Stimulated activated CD4-positive, alpha-beta T cell treated with anti-CD3 and anti-CD28 coated beads, Interleukin-2, amount 100 ng/mL, for 4 hours (primary cell): ENCODE results near the gene RNF208.
"Not testable (repeated sequence)": the region's sequence is repeated elsewhere in the genome, so short reads cannot be mapped to it uniquely, and the experiment has no call there.

ENCODE experiments used
- DNase-seq: peaks from one replicate; pipeline ENCODE4 v3.0.0-alpha.2; 2020; ENCODE audit warnings: low read depth

Gene RNF208

DNA sequence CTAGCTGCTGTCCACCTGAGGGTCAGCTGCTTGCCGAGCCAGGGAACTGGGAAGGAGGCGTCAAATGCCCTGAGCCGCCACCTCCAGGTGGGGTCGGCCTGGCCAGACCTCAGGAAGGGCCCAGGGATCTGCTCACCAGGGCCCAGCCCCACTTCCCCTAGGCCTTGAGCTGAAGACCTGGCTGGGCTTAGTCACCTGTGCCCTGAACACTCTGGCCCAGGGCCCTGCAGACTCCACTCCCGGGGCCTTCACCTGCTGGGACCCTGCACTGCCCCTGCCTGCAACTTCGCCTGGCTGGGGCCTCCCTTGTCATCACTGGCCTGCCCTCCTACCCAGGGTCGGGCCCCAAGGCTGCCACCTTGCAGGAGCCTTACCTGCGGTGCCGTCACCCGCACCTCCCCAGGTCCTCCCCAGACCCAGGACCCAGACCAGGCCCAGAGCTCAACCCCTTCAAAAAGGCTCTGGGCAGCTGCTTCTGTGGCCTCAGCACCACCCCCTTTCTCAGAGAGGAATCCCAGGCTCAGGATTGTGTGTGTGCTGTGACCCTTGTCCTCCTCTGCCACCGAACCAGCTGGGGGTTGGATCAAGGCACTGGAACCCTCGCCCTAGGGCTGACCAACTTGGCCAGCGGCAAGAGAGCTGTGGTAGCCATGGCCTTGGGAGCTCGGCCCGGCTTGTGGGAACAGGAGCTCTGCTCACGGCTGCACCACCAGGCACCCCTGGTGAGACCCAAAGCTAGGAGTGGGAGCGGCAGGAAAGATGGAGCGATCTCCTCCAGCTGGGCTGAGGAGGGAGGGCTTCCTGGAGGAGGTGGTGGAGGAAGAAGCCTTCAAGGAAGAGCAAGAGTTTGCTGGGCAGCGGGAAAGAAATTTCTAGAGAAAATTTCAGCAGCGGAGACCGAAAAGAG, 31.9 kb upstream of the RNF208 start:
- no peak for DNase-seq

DNA sequence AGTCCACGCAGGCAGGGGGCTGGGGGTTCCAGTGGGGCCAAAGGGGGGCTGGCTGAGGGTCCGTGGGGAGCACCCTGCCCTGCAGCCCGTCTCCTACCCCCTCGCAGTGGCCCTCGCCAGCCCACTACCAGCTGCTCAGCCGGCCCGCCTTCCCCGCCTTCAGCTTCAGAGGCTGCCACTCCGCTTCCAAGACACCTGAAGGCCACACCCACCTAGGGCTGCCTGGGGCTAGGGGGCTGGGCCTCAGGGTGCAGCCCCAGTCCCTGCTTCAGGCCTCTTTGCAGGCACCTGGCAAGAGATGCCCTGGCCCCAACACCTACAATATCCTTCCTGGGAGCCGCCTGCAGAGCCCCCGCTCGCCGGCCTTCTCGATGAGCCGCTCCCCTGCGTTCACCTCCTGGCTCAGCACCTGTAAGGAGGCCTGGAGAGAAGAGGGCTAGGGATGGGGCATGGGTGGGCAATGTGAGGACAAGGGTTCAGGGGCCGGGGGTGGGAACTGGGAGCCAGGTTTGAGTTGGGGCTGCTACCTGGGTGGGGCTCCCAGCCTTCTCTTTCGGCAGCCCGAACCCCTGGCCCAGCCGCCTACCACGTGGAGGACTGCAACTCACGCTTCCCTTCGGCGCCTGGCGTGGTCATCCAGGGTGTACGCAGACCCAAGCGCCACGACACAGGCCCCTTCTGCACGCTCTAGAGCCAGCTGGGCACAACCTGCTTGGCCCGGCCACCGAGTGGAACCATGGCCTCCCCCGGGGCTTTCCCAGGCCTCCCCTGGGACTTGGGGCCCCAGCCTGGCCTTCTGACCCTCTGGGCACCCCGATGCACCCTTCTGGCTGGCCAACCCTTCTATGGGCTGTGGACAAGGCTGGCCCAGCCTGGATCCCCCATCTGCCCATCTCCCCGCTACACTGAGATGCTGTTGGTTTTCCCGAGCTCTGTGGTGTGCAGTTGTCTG, 30.8 kb upstream of the RNF208 start:
- DNase-seq: no peak

DNA sequence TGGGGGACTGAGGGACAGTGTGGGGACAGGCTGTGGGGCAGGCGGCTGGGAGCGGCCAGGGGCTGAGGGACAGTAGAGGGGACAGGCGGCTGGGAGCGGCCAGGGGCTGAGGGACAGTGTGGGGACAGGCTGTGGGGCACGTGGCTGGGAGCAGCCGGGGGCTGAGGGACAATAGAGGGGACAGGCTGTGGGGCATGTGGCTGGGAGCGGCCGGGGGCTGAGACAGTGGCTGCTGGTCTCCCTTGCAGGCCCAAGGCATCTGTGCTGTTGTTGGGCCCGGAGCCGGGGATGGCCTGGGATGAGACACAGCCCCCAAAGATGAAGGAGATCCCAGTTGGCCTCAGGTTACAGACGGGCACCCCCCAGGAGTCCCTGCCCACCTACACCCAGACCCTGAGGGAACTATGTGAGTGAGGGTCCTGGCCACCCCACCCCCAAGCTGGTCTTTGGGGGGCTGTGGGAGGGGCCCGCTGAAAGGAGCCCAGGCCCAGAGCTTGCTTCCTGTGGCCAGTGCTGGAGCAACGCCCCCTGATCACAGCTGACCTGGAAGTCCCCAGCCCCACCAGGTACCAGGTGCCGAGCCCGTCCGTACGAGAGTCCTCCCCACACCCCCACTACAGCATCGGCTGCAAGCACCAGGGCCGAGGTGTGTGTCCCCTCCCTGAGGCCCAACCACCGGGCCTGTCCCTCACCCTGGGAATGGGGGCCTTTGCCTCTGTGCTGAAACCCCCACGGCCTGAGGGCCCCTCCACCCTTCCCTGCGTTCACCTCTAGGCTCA, 29.6 kb upstream of the RNF208 start:
- DNase-seq: no peak

DNA sequence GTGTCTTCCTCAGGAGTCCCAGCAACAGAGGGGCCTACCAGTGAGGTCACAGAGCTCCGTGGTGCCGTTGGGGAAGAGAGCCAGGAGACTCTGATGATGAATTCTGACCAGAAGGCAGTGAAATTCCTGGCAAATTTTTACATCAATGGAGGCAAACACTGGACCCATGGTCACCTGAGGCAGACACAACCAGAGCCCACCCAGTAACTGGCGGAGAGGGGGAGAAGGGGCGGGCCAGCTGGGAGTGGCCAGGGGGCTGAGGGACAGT, 29.1 kb upstream of the RNF208 start, which contains the start of gene STPG3:
STPG3 (plus strand) TSS at position 93 of the 268 bp plus-strand sequence; CDS start at position 94, 1 bp downstream.
- DNase-seq: no peak

DNA sequence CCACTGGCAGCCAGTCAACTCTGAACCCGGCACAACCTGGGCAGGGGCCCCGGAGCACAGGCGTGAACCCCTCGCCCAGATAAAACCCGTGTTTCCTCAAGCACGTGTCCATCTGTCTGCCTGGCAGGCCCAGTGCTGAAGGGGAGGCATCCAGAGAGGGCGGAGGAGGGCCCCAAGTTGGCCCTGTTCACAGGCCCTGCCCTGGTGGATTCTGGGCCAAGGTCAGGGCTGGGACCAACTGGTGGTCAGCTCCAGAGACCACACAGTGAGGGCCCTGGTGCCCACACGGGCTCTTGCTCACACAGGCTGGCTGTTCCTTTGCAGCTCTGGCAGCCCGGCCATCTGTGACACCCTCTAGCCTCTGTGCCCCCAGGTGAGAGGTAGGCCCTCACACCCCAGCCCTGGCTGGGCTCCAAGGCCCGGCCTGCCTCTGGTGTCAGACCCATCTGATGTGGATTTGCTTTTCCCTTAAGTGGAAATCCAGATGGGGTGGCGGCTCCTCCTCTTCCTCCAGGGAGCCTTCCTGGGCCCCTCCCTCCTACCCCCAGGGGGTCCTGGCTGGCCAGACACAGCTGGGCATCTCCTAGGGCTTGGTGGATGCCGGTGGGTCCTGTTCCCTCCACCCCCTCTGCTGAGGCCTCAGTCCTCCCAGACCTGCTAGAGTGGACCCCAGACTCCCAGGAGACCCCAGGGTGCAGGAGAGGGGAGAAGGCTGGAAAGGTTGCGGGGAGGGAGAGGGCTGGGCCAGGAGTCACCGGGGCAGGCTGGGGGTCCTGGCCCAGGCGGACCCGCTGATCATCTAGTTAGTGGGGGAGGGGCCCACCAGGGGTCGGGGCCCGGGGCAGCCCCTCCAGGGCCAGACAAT, 28.5 kb upstream of the RNF208 start:
- DNase-seq: no peak

DNA sequence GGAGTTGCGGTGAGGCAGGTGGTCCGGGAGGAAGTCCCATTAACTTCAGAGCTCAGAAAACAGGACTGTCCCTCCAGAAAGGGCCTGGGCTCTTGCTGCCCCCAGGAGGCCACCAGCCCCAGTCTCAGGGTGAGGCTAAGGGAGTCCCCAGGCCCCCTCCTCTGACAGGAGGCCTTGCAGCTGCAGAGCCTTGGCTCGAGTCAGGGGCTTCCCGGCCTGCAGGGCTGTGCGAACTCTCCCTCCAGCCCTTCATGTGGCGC, 25.8 kb upstream of the RNF208 start:
- DNase-seq: no peak

DNA sequence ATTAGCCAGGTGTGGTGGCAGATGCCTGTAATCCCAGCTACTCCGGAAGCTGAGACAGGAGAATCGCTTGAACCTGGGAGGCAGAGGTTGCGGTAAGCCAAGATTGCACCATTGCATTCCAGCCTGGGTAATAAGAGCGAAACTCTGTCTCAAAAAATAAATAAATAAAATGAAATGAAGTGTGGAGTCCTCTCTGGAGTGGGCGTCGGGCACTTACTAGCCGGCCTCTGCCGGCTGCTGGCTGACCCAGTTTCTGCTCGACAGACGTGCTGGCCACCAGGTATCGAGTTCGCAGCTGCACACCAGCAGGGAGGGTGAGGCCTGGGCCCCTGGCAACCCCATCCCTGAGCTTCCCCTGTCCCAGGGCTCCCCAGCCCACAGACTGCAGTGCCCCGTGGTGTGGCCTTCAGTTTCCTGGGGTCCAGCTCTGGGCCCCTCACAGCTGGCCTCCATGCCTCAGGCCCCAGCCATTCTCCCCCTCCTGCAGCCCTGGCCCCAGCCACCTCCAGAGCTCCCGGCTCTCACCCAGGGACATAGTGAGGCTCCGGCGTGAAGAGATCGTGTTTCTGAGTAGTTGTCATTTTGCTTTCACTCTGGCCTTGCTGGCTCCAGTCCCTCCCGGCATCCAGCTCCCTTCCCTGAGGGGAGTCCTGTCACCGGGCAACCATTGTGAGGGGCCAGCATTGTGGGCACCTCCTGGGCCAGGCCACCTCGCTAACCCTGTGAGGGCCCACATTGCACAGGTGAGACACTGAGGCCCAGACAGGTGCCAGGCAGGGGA, 25.3 kb upstream of the RNF208 start:
- DNase-seq: no peak

DNA sequence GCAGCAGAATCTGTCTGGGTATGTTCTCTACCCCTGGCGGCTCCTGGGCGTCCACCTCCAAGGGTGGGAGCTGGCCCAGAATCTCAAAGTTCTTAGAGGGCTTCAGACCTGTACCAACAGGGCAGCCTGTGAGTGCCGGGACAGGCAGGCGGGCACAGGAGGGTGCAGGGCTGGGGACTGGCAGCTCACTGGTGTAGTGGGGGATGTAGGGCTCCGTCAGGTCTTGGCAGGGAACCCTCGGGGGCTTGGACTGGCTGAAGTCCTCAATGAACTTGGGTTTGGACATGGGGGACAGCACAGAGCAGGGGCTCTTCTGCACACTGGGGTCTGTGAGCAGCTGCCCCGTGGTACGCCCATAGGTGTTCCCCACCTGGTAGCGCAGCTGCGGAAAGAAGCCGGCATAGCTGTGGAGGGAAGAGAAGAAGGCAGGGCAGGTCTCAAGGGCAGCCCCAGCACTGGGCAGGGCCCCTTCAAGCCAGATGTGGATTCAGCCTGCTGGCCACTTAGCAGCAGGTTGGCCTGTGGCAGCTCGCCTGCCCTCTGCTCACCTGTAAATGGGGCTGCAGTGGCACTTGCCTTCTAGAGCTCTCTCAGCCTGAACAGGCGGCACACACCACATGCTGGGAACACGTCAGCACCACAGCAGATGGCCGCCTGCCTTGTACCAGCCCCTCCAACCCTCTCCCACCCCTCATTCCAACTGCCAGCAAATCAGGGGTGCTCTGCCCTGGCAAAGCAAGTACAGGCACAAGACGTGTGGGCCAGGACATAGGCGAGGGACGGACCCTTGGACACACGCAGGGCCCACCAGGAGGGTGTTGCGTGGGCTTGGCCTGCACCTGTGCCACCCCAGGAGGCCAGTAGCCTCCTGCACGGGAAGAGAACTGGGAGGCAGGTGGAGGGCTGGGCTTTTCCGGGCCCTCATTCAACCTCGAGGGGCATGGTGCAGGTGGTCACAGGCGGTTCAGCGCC, 23.7 kb upstream of the RNF208 start:
- no peak for DNase-seq

DNA sequence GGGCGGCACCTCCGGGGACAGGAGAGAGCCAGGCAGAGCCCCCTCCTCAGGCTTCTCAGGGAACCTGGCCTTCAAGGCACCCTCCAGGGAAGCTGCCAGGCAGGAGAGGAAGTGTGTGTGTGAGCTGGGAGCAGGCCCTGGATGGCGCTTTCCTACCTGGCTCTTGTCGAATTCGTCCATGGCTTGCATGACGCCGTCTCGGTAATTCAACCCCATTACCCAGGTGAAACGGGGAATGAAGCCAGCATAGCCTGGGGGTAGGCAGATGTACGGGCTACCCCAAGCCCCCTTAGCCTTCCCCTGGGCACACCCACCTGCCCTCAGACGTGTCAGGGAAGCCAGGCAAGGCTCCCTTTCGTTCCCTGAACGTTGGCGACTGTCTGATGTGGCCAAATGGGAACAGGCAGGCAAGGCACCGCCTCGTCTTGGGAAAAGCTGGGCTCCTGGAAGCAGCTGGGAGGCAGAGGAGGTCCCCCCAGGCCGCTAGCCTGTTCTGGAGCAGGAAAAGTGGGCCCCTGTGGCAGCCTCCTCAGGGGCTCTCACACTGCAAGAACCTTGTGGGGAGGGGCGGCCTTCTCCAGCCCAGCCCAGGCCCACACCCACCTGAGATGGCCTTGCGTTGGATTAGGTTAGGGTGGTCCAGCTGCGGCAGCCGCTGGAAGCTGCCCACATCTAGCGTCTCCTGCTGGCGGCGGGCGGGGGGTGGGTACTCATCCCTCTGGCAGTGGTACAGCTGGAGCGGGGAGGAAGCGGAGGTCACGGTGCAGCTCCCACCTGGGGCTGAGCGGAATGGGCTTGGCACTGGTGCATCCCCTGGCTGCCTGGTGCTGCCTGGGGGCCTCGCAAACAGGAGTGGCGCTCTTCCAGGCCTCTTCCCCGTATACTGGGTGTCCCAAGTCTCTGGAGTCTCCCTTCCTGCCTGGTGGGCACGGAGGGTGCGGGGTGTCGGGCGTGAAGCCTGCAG, 22.7 kb upstream of the RNF208 start:
- DNase-seq: no peak

DNA sequence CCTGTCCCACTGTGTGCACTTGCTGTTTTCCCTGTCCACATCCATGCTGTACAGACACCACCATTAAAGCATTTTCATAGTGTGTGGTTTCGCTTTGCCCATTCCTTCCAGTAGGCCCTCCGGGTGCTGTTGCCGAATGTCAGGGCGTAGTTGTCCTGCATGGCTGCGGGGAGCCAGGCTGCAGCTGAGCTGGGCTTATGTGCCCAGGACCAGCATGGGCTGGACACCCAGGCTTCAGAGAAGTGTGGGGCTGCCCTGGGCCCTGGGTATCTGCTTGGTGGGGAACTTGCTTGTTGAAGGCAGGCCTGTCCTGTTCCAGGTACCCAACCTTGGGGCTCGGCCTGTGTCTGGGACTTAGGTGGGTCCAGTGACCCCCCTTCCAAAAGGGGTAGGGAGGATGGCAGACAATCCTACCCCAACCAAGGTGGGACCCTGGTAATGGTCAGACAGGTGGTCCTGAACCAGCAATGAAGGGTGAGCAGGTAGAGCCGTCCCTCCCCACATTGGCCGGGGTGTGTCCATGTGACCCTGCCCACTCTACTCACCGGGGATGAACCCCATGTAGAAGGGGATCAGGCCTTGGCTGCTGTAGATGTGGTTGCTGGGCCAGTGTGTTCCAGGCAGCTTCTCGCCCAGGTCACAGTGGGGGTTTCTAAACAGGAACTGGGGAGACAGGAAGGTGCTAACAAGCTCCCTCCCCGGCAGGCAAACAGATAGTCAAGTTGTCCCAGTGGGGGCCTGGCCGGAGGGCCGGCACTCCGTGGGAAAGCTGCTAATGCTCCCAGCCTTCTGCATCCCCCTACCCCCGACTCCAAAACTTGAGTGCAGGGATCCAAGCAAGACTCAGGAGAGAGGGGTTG, 21.8 kb upstream of the RNF208 start:
- DNase-seq: no peak

DNA sequence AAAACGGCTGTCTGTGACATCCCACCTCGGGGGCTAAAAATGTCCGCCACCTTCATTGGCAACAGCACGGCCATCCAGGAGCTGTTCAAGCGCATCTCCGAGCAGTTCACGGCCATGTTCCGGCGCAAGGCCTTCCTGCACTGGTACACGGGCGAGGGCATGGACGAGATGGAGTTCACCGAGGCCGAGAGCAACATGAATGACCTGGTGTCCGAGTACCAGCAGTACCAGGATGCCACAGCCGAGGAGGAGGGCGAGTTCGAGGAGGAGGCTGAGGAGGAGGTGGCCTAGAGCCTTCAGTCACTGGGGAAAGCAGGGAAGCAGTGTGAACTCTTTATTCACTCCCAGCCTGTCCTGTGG, 21.2 kb upstream of the RNF208 start:
- DNase-seq: not testable (repeated sequence)

DNA sequence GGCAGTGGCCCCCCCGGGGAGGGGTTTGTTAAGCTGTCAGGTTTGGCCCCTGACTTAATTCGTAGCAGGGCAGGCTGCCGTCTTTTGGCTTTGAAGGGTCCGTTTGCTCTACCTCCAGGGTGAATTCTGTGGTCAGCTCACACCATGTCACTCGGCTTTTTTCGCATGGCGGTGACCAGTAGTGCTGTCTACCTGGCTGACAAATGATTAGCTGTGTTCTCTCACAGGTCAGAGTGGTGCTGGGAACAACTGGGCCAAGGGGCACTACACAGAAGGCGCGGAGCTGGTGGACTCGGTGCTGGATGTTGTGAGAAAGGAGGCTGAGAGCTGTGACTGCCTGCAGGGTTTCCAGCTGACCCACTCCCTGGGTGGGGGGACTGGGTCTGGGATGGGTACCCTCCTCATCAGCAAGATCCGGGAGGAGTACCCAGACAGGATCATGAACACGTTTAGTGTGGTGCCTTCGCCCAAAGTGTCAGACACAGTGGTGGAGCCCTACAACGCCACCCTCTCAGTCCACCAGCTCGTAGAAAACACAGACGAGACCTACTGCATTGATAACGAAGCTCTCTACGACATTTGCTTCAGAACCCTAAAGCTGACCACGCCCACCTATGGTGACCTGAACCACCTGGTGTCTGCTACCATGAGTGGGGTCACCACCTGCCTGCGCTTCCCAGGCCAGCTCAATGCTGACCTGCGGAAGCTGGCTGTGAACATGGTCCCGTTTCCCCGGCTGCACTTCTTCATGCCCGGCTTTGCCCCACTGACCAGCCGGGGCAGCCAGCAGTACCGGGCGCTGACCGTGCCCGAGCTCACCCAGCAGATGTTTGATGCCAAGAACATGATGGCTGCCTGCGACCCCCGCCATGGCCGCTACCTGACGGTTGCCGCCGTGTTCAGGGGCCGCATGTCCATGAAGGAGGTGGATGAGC, 20.5 kb upstream of the RNF208 start:
- no peak for DNase-seq

DNA sequence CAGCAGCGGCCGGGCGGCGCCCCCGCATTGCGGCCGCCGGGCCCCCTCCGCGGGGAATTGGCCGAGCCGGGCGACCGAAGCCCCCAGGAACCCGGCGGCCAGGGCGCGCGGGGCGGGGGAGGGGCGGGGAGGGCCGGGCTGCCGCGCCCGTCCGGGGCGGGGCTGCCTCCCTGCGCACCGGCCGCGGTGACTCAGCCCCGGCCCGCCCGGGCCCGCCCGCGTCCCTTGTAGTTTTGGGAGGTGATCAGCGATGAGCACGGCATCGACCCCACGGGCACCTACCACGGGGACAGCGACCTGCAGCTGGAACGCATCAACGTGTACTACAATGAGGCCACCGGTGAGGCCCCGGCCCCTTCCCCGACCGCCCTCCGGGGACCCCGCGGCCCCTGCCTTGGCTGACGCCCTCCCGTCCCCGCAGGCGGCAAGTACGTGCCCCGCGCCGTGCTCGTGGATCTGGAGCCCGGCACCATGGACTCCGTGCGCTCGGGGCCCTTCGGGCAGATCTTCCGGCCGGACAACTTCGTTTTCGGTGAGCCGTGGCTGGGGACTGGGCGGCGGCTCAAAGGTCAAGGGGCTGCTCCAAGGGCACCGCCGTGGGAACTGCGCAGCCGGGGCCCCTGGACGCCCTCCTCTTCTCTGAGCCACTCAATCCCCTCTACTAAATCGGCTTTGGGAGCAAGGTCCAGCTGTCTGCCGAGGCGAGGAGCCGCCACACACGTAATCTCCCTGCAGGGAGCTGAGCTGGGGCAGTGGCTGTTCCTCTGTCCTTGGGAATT, 19.6 kb upstream of the RNF208 start:
- peak; percentile 68 for DNase-seq

DNA sequence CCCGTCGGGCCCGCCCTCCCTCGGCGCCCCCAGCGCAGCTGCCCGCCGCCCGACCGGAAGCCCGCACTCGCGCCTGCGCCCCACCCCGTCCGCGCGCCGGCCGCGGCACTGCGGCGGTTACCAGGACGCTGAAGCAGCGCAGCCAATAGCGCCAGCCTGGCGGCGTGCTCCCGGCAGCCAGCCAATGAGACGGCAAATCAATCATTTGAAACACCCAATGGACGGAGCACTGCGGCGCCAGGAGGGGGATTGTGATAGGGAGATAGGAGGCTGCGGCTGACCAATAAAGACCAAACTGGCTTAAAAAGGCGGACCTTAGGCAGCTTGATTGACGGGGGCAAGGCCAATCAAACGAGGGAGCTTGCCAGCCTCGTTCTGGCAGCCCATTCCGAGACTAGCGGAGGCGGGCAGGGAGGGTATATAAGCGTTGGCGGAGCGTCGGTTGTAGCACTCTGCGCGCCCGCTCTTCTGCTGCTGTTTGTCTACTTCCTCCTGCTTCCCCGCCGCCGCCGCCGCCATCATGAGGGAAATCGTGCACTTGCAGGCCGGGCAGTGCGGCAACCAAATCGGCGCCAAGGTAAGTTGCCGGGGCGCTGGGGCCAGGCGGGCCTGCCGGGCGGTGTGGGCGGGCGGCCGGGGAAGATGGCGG, 18.9 kb upstream of the RNF208 start, which contains the start of gene TUBB4B:
TUBB4B (plus strand) TSS at position 447 of the 649 bp plus-strand sequence; CDS start at position 521, 74 bp downstream.
- peak; percentile 96 for DNase-seq

DNA sequence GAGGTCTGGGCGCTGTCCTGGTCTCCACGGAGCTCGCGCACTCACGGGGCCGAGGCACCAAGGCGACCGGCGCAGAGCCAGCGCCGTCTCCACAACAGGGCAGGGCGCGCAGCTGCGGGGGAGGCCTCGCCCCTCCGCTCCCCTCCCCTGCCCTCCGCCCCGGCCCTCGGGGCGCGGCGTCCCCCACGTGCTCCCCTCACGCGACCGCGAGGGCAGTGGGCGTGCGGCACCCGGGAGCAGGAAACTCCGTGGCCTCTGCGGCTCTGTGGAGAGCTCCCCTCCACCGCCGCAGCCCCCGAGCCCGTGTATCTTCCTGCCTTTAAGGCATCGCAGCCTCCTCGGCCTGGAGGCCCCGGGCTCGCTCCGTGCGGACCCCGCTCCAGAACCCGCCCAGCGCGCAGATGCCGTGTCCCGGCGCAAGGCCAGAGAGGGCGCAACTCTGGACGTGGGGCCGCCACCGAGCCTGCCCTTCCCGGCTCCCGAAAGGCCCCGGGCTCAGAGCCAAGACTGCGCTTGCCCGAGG, 18.3 kb upstream of the RNF208 start:
- DNase-seq: peak; percentile 69
